IMR-90 (cell line): ENCODE results near the gene SMIM26. TPM values are rescaled to one million over a fixed set of nuclear protein-coding genes. Genes with fewer than 3 reads are reported as not detected.
"Not testable (repeated sequence)": the region's sequence is repeated elsewhere in the genome, so short reads cannot be mapped to it uniquely, and the experiment has no call there.

Source experiments
- ATAC-seq: fragments of 200-7000 bp; cut with Tn5 transposase; 2 replicates; pipeline ENCODE4 v1.9.1; 2020; ENCODE audit warnings: low read depth, mild to moderate bottlenecking, moderate library complexity
- BruUV-seq: library from RNA; stranded (reverse); fragments of 400-500 nt; replicated peaks from 2 replicates; lab custom pipeline; 2021; lab: Mats Ljungman, UMichigan
- CTCF ChIA-PET: fragments of 300-600 bp; formaldehyde crosslinking; extraction: SDS; loops from one replicate; lab custom pipeline; 2021; ENCODE audit warnings: antibody characterized with exemption; lab: Yijun Ruan, JAX
- POLR2A ChIA-PET: fragments of 300-600 bp; sonication (Branson Sonifier 250); formaldehyde crosslinking; loops from one replicate; lab custom pipeline; 2022; ENCODE audit warnings: antibody characterized with exemption; ENCODE audit not compliant: unreplicated experiment; lab: Charles Lee
- DNase-seq: peaks from one replicate; pipeline ENCODE4 v3.0.0; 2013
- H2AFZ ChIP-seq: replicated peaks from 2 replicates; pipeline ENCODE3; 2013; ENCODE audit warnings: low read length, mild to moderate bottlenecking; ENCODE audit not compliant: poor library complexity
- H2AK5ac ChIP-seq: 2 replicates; pipeline ENCODE4 v1.6.1; 2013; ENCODE audit warnings: low read depth, low read length, inconsistent platforms
- H2AK9ac ChIP-seq: replicated peaks from 2 replicates; pipeline ENCODE3; 2013; ENCODE audit warnings: mild to moderate bottlenecking, low read depth, low read length, moderate library complexity; ENCODE audit not compliant: poor library complexity
- H2BK120ac ChIP-seq: 2 replicates; pipeline ENCODE4 v1.6.1; 2013; ENCODE audit warnings: low read depth, low read length, inconsistent platforms
- H2BK15ac ChIP-seq: 3 replicates; pipeline ENCODE4 v1.6.1; 2013; ENCODE audit warnings: low read depth, low read length, inconsistent platforms
- H2BK20ac ChIP-seq: 2 replicates; pipeline ENCODE4 v1.6.1; 2013; ENCODE audit warnings: low read depth, mild to moderate bottlenecking, inconsistent platforms, low read length, moderate library complexity
- H2BK5ac ChIP-seq: 2 replicates; pipeline ENCODE4 v1.6.1; 2013; ENCODE audit warnings: mild to moderate bottlenecking, low read depth, low read length, inconsistent platforms; ENCODE audit not compliant: poor library complexity, severe bottlenecking
- H3K14ac ChIP-seq: replicated peaks from 2 replicates; pipeline ENCODE4 v1.6.1; 2013; ENCODE audit warnings: low read depth, low read length, inconsistent platforms
- H3K18ac ChIP-seq: 2 replicates; pipeline ENCODE4 v1.6.1; 2013; ENCODE audit warnings: low read depth, low read length, control low read depth
- H3K23ac ChIP-seq: 2 replicates; pipeline ENCODE4 v1.6.1; 2013; ENCODE audit warnings: low read depth, low read length, inconsistent platforms
- H3K27ac ChIP-seq: 2 replicates; pipeline ENCODE4 v1.5.1; 2013; ENCODE audit warnings: mild to moderate bottlenecking, control low read depth, low read length; ENCODE audit not compliant: insufficient read depth
- H3K27me3 ChIP-seq: 2 replicates; pipeline ENCODE4 v1.6.1; 2013; ENCODE audit warnings: low read length; ENCODE audit not compliant: control insufficient read depth, insufficient read depth
- H3K36me3 ChIP-seq: 2 replicates; pipeline ENCODE4 v1.6.1; 2013; ENCODE audit warnings: low read length, mixed read lengths; ENCODE audit not compliant: control insufficient read depth, insufficient read depth
- H3K4ac ChIP-seq: 2 replicates; pipeline ENCODE4 v1.6.1; 2013; ENCODE audit warnings: low read depth, low read length, inconsistent platforms
- H3K4me1 ChIP-seq: 2 replicates; pipeline ENCODE4 v1.6.1; 2013; ENCODE audit warnings: low read length, mixed read lengths; ENCODE audit not compliant: control insufficient read depth, insufficient read depth
- H3K4me2 ChIP-seq: 2 replicates; pipeline ENCODE4 v1.6.1; 2013; ENCODE audit warnings: low read depth, mild to moderate bottlenecking, control low read depth, low read length, moderate library complexity
- H3K4me3 ChIP-seq: 2 replicates; pipeline ENCODE4 v1.5.1; 2013; ENCODE audit warnings: low read depth, mild to moderate bottlenecking, control low read depth, low read length, moderate library complexity; ENCODE audit not compliant: insufficient read depth
- H3K56ac ChIP-seq: 2 replicates; pipeline ENCODE4 v1.6.1; 2013; ENCODE audit warnings: low read length, inconsistent platforms; ENCODE audit not compliant: insufficient read depth; ENCODE audit errors: extremely low read depth
- H3K79me1 ChIP-seq, 2 experiments: 2 replicates each; pipeline ENCODE4 v1.6.1; 2013; ENCODE audit warnings: low read length in 2 of 2, inconsistent platforms in 1 of 2, low read depth in 1 of 2
- H3K9ac ChIP-seq: 2 replicates; pipeline ENCODE4 v1.6.1; 2013; ENCODE audit warnings: low read depth, low read length, control low read depth
- H3K9me1 ChIP-seq: 2 replicates; pipeline ENCODE4 v1.6.1; 2013; ENCODE audit warnings: low read length, inconsistent platforms; ENCODE audit not compliant: insufficient read depth
- H3K9me3 ChIP-seq: 2 replicates; pipeline ENCODE4 v1.6.1; 2013; ENCODE audit warnings: low read length; ENCODE audit not compliant: control insufficient read depth, insufficient read depth
- H4K20me1 ChIP-seq: 2 replicates; pipeline ENCODE4 v1.6.1; 2013; ENCODE audit warnings: low read length, inconsistent platforms; ENCODE audit not compliant: insufficient read depth
- H4K5ac ChIP-seq: 2 replicates; pipeline ENCODE4 v1.6.1; 2013; ENCODE audit warnings: mild to moderate bottlenecking, low read depth, low read length, control low read depth
- H4K8ac ChIP-seq, 2 experiments: 2 replicates each; pipeline ENCODE4 v1.6.1; 2013; ENCODE audit warnings: low read depth in 2 of 2, low read length in 2 of 2, control low read depth in 1 of 2, inconsistent platforms in 1 of 2
- H4K91ac ChIP-seq: 2 replicates; pipeline ENCODE4 v1.6.1; 2013; ENCODE audit warnings: low read depth, low read length, inconsistent platforms; ENCODE audit not compliant: insufficient read depth
- BHLHE40 ChIP-seq: fragments of 150-350 bp; IDR thresholded peaks from 2 replicates; pipeline ENCODE4 v1.6.1; 2016; ENCODE audit warnings: mild to moderate bottlenecking, low read depth, low read length
- CEBPB ChIP-seq: IDR thresholded peaks from 2 replicates; pipeline ENCODE4 v1.6.1; 2012; ENCODE audit warnings: low read depth, low read length, improper control_type of control experiment
- CHD1 ChIP-seq: IDR thresholded peaks from 2 replicates; pipeline ENCODE4 v1.6.1; 2012; ENCODE audit warnings: low read depth, low read length, improper control_type of control experiment
- ELK1 ChIP-seq: fragments of 150-350 bp; IDR thresholded peaks from 2 replicates; pipeline ENCODE4 v1.6.1; 2016; ENCODE audit warnings: low read depth, mild to moderate bottlenecking, low read length, moderate library complexity, borderline replicate concordance
- WGBS, 2 experiments: methylation state at CpG; one replicate each; pipeline versions ENCODE4 v1.1.5 to v1.1.7; 2013; ENCODE audit warnings: missing lambda C conversion rate in 2 of 2; ENCODE audit not compliant: insufficient read length in 1 of 2; ENCODE audit errors: extremely low coverage in 2 of 2; 5-methylcytosine and 5-hydroxymethylcytosine counted together
- dilution Hi-C: fragments of 300-500 bp; cut with HindIII; formaldehyde crosslinking; loops from one replicate; pipeline ENCODE4 v1.14.3; 2018; ENCODE audit warnings: low sequenced_read_pairs; ENCODE audit not compliant: unreplicated experiment
- in situ Hi-C: fragments of 300-500 bp; cut with MboI; formaldehyde crosslinking; loops from 3 replicates; pipeline ENCODE4 v1.14.3; 2019; ENCODE audit warnings: low sequenced_read_pairs, inconsistent platforms, mixed read lengths
- intact Hi-C: fragments of 100-400 bp; cut with micrococcal nuclease; formaldehyde crosslinking; loops from 2 replicates; pipeline ENCODE4 v1.10.0; 2022
- polyA plus RNA-seq, 3 experiments: library from polyadenylated mRNA; depleted of rRNA; stranded (reverse); fragments of >200 nt; gene quantifications; 2 replicates each; pipeline ENCODE4 v1.2.3, GENCODE V29; 2012; ENCODE audit warnings: low replicate concordance in 1 of 3
- total RNA-seq: library from RNA; depleted of rRNA; stranded (reverse); fragments of >200 nt; gene quantifications from 2 replicates; pipeline ENCODE4 v1.2.3, GENCODE V29; 2012
- TF ChIP-seq, protein P1 (sequence below): fragments of 150-350 bp; IDR thresholded peaks from 2 replicates; pipeline ENCODE4 v1.6.1; 2017; ENCODE audit warnings: mild to moderate bottlenecking, antibody characterized with exemption, low read length, low read depth

Gene SMIM26
- total and polyA plus RNA-seq, 2 of the 4 experiments (the other 2 are of a cell fraction): 42.8 to 45.7 TPM

GRCh38 chr20:18524646-18525045, 42.6 kb upstream of the SMIM26 start:
- Histone ChIP-seq H2BK120ac (peak overlapping the region; percentile 76), H3K36me3 (peaks cover 34% of the 10 kb centered on the region), H3K4me1 (peaks cover 2% of the 10 kb centered on the region), H4K91ac (peak overlapping the region; percentile 66; the same call in 1 of the 2 replicates), H3K9ac (no peak overlapping the region), H3K14ac (peak overlapping the region; percentile 73), H3K23ac (no peak overlapping the region), H3K4me3 (no peak overlapping the region), H2AK9ac (no peak overlapping the region), H3K9me1 (peaks cover 5% of the 10 kb centered on the region), H2AFZ (no peak overlapping the region), H2BK20ac (peak overlapping the region; percentile 36; the same call in 1 of the 2 replicates), H3K79me1 (peaks cover 9% of the 10 kb centered on the region in 2 experiments), H4K5ac (no peak overlapping the region), H3K27ac (no peak overlapping the region), H3K56ac (no peak overlapping the region), H2BK15ac (no peak overlapping the region), H3K18ac (no peak overlapping the region; the same call in 1 of the 2 replicates), H3K9me3 (no peaks in the 10 kb centered on the region), H3K27me3 (no peaks in the 10 kb centered on the region), H2AK5ac (no peak overlapping the region), H4K8ac (peak overlapping the region; percentile 50 to 58; a peak in 3 of 4 replicates), H2BK5ac (peak overlapping the region; percentile 64), H3K4ac (peak overlapping the region; percentile 55; the same call in 1 of the 2 replicates), H3K4me2 (no peak overlapping the region), H4K20me1 (no peaks in the 10 kb centered on the region)
- CTCF ChIA-PET: interaction anchor here (0.7 kb wide), 1 partner anchor 10 kb away, joined by 7 read pairs; no protein-coding TSS in a partner anchor
- BruUV-seq: no TSS peak
- TF ChIP-seq BHLHE40 (peak; percentile 57; the same call in 1 of the 2 replicates), ELK1 (no peak), CHD1 (no peak), CEBPB (peak; percentile 88)
- TF ChIP-seq, protein P1, sequence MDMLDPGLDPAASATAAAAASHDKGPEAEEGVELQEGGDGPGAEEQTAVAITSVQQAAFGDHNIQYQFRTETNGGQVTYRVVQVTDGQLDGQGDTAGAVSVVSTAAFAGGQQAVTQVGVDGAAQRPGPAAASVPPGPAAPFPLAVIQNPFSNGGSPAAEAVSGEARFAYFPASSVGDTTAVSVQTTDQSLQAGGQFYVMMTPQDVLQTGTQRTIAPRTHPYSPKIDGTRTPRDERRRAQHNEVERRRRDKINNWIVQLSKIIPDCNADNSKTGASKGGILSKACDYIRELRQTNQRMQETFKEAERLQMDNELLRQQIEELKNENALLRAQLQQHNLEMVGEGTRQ: peak; percentile 19; the same call in 1 of the 2 replicates
- POLR2A ChIA-PET: no interaction called here
- dilution Hi-C loops (no loop called here), intact Hi-C loops (no loop called here), in situ Hi-C loops (loop anchor here (25.0 kb wide), 2 partner anchors 113 to 1513 kb away; no protein-coding TSS in a partner anchor)
- ATAC-seq (peak; percentile 59), DNase-seq (peak; percentile 68)
- WGBS, 2 experiments: no CpG with 5 or more reads among the region's 1 CpG

DNA sequence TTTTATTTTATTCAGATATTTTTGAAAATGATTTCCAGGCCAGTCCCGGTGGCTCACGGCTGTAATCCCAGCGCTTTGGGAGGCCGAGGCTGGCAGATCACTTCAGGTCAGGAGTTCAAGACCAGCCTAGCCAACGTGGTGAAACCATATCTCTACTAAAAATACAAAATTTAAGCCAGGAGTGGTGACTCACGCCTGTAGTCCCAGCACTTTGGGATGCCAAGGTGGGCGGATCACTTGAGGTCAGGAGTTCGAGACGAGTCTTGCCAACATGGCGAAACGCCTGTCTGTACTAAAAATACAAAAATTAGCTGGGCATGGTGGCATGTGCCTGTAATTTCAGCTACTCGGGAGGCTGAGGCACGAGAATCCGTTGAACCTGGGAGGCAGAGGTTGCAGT, 40.5 kb upstream of the SMIM26 start:
- dilution Hi-C loops, CTCF ChIA-PET, BruUV-seq, H2AK9ac ChIP-seq, H3K23ac ChIP-seq, H3K4ac ChIP-seq, H3K4me2 ChIP-seq, H2AFZ ChIP-seq, intact Hi-C loops, H3K9ac ChIP-seq, H3K4me3 ChIP-seq, H3K18ac ChIP-seq, H4K8ac ChIP-seq, H3K9me1 ChIP-seq, H3K4me1 ChIP-seq, POLR2A ChIA-PET, H3K27ac ChIP-seq, DNase-seq, H2BK15ac ChIP-seq, H4K20me1 ChIP-seq, H2AK5ac ChIP-seq, H3K56ac ChIP-seq, H3K14ac ChIP-seq, H4K5ac ChIP-seq, H3K27me3 ChIP-seq, H3K9me3 ChIP-seq, H2BK120ac ChIP-seq, H3K79me1 ChIP-seq, ATAC-seq, H2BK20ac ChIP-seq, H2BK5ac ChIP-seq, H4K91ac ChIP-seq: not testable (repeated sequence)
- in situ Hi-C loops: loop anchor here (25.0 kb wide), 2 partner anchors 111 to 1511 kb away; no protein-coding TSS in a partner anchor
- WGBS, 2 experiments: 85% methylated on average over 10 of the region's 14 CpGs; no CpG with 5 or more reads in 1 of the 2 experiments
- H3K36me3 ChIP-seq: peaks cover 47% of the 10 kb centered on the region
